Endothelial cell (in vitro differentiated cells): ENCODE data around the gene HECA. TPM values are rescaled to one million over a fixed set of nuclear protein-coding genes. Genes with fewer than 3 reads are reported as not detected.

Experiments used
- DNase-seq: peaks from one replicate; pipeline ENCODE4 v3.0.0; 2021; ENCODE audit warnings: low spot score
- H3K27ac Mint-ChIP-seq: one replicate; pipeline ENCODE4 v1.8.0; 2021; ENCODE audit warnings: mixed read lengths, inconsistent platforms; ENCODE audit not compliant: unreplicated experiment
- H3K27me3 Mint-ChIP-seq: one replicate; pipeline ENCODE4 v1.8.0; 2021; ENCODE audit warnings: mild to moderate bottlenecking, moderate library complexity, mixed read lengths, inconsistent platforms; ENCODE audit not compliant: unreplicated experiment
- H3K36me3 Mint-ChIP-seq: one replicate; pipeline ENCODE4 v1.8.0; 2021; ENCODE audit warnings: mild to moderate bottlenecking, low read depth, mixed read lengths, inconsistent platforms; ENCODE audit not compliant: unreplicated experiment
- H3K4me1 Mint-ChIP-seq: one replicate; pipeline ENCODE4 v1.8.0; 2021; ENCODE audit warnings: mild to moderate bottlenecking, mixed read lengths, inconsistent platforms; ENCODE audit not compliant: unreplicated experiment
- H3K4me3 Mint-ChIP-seq: one replicate; pipeline ENCODE4 v1.8.0; 2021; ENCODE audit warnings: mild to moderate bottlenecking, mixed read lengths, inconsistent platforms; ENCODE audit not compliant: unreplicated experiment
- H3K9me3 Mint-ChIP-seq: one replicate; pipeline ENCODE4 v1.8.0; 2021; ENCODE audit warnings: mixed read lengths, inconsistent platforms; ENCODE audit not compliant: unreplicated experiment
- CTCF ChIP-seq: fragments of 200-600 bp; sonication (generic); IDR thresholded peaks from one replicate; pipeline ENCODE4 v1.5.0; 2021; ENCODE audit warnings: antibody characterized with exemption; ENCODE audit not compliant: unreplicated experiment
- total RNA-seq: library from RNA; stranded (reverse); fragmentation: NEBNext Ultra II Directional; extraction: Animal tissue kit (Norgen Biotek cat#: 25700); gene quantifications from one replicate; pipeline ENCODE4 v1.2.1, GENCODE V29; 2021; ENCODE audit not compliant: unreplicated experiment

The HECA gene
- total RNA-seq, 1 donor from 2014 or later: 36.7 TPM

DNA sequence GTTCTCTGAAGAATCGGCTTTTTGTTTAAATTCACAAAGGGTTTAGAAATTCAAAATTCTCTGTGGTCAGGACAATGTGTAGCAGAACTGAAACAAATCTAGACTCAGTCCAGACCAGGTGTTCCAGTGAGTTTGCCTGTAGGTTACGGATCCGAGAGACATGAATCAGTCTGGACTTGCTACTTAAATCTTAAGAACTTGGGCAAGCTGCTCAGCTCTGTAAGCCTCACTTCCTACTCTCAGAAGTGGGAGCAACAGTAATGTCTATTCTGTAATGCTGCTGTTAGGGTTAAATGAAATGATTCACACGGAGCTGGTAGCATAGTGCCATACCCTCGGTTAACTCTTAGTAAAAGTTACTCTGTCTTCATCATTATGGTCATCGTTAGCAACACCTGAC, 37.7 kb downstream of the HECA start:
- peaks cover 20% of the 10 kb centered on the region for H3K36me3 Mint-ChIP-seq

DNA sequence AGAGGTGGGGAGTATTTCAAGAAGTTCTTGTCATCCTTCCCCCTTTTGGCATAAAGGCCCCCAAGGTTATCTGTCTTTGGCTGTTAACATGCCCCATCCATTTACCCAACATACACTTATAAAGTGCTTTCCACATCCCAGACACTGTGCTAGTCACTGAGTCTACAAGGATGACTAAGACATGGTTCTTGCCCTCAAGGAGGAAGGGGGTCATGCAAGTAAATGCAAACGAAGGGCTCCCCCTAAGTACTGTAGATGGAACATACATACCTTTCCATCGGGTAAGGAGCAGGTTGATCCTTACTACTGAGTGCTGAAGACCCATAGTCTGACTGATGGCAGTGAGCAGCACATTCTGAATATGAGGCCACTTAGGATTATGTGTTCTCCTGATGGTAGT, 38.3 kb downstream of the HECA start:
- TF ChIP-seq CTCF: no peak
- no peaks in the 10 kb centered on the region for H3K27me3 Mint-ChIP-seq
- H3K36me3 Mint-ChIP-seq: peaks cover 20% of the 10 kb centered on the region
- H3K4me3 Mint-ChIP-seq: no peak overlapping the region
- no peaks in the 10 kb centered on the region for H3K9me3 Mint-ChIP-seq
- H3K27ac Mint-ChIP-seq: no peak overlapping the region
- no peaks in the 10 kb centered on the region for H3K4me1 Mint-ChIP-seq
- DNase-seq: no peak

More for the DNA sequence above, 37.7 kb downstream of the HECA start:
- H3K27me3 Mint-ChIP-seq: no peaks in the 10 kb centered on the region
- H3K4me1 Mint-ChIP-seq: no peaks in the 10 kb centered on the region
- no peak for TF ChIP-seq CTCF
- no peak overlapping the region for H3K27ac Mint-ChIP-seq
- no peaks in the 10 kb centered on the region for H3K9me3 Mint-ChIP-seq
- no peak overlapping the region for H3K4me3 Mint-ChIP-seq
- no peak for DNase-seq

GRCh38 chr6:139173822-139174221, 38.9 kb downstream of the HECA start:
- Mint-ChIP-seq H3K4me1 (no peaks in the 10 kb centered on the region), H3K27ac (no peak overlapping the region), H3K9me3 (no peaks in the 10 kb centered on the region), H3K36me3 (peaks cover 19% of the 10 kb centered on the region), H3K27me3 (no peaks in the 10 kb centered on the region), H3K4me3 (no peak overlapping the region)
- no peak for DNase-seq
- no peak for TF ChIP-seq CTCF

DNA sequence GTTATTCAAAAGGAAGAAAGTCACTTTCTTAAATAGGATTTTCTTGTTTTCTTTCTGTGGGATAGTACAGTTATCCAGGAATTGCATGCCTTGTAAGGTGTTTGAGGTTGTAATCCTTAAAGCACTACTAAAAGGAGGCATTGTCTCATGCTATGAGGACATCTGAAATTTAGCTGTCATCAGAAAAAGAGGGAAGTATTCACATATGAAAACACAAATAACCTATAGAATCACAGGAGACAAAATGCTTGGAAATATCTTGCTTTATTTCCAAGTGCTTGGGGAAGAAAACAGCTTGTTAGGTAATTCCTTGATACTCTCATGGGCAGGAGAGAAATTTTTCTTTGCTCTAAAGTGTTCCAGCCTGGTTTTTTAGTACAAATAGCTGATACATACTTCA, 40.1 kb downstream of the HECA start:
- Mint-ChIP-seq H3K9me3 (no peaks in the 10 kb centered on the region), H3K27ac (no peak overlapping the region)

GRCh38 chr6:139175389-139175948, 40.6 kb downstream of the HECA start:
- Mint-ChIP-seq H3K27me3 (no peaks in the 10 kb centered on the region), H3K9me3 (no peaks in the 10 kb centered on the region)
- TF ChIP-seq CTCF: no peak

More for the DNA sequence above, 40.1 kb downstream of the HECA start:
- no peak for TF ChIP-seq CTCF
- Mint-ChIP-seq H3K27me3 (no peaks in the 10 kb centered on the region), H3K4me1 (no peaks in the 10 kb centered on the region), H3K36me3 (peaks cover 16% of the 10 kb centered on the region), H3K4me3 (no peak overlapping the region)
- no peak for DNase-seq

More at GRCh38 chr6:139175389-139175948, 40.6 kb downstream of the HECA start:
- H3K4me1 Mint-ChIP-seq: no peaks in the 10 kb centered on the region
- peaks cover 15% of the 10 kb centered on the region for H3K36me3 Mint-ChIP-seq
- H3K27ac Mint-ChIP-seq: no peak overlapping the region
- DNase-seq: no peak
- no peak overlapping the region for H3K4me3 Mint-ChIP-seq
